ENCODE results near the gene SLC46A2.

GRCh38 chr9:112869041-112869529, 21.6 kb downstream of the SLC46A2 start:
- TF ChIP-seq POLR2A (IDR thresholded peaks at IDR 0.05) (no peak), CTCF (IDR thresholded peaks at IDR 0.05) (no peak)
